ENCODE data around the gene GALNT14.

The GALNT14 gene

DNA sequence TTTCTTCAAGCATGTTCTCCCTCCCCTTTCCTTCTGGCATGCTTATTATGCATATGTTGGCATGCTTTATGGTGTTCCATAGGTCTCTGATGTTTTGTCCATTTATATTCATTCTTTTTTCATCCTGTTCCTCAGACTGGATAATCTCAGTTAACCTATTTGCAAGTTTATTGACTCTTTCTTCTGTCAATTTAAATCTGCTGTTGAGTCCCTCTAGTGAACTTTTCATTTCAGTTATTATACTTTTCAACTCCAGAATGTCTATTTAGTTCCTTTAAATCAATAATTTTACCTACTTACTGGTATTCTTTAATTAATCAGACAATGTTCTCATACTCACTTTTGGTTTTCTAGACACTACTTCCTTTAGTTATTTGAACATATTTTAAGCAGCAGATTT is 101.2 kb downstream of the GALNT14 start (continued):
- TF ChIP-seq, protein P1, sequence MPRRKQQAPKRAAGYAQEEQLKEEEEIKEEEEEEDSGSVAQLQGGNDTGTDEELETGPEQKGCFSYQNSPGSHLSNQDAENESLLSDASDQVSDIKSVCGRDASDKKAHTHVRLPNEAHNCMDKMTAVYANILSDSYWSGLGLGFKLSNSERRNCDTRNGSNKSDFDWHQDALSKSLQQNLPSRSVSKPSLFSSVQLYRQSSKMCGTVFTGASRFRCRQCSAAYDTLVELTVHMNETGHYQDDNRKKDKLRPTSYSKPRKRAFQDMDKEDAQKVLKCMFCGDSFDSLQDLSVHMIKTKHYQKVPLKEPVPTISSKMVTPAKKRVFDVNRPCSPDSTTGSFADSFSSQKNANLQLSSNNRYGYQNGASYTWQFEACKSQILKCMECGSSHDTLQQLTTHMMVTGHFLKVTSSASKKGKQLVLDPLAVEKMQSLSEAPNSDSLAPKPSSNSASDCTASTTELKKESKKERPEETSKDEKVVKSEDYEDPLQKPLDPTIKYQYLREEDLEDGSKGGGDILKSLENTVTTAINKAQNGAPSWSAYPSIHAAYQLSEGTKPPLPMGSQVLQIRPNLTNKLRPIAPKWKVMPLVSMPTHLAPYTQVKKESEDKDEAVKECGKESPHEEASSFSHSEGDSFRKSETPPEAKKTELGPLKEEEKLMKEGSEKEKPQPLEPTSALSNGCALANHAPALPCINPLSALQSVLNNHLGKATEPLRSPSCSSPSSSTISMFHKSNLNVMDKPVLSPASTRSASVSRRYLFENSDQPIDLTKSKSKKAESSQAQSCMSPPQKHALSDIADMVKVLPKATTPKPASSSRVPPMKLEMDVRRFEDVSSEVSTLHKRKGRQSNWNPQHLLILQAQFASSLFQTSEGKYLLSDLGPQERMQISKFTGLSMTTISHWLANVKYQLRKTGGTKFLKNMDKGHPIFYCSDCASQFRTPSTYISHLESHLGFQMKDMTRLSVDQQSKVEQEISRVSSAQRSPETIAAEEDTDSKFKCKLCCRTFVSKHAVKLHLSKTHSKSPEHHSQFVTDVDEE (CRISPR knock-in tag; IDR thresholded peaks at IDR 0.05), result no peak
- TF ChIP-seq TCF4 (CRISPR knock-in tag; IDR thresholded peaks at IDR 0.05; ENCODE audit: borderline replicate concordance) (no peak), ZNF565 (CRISPR knock-in tag; conservative IDR thresholded peaks at IDR 0.05; ENCODE audit: low read depth) (no peak), ARNTL (CRISPR knock-in tag; IDR thresholded peaks at IDR 0.05; ENCODE audit: borderline replicate concordance, low read depth) (no peak), TOX (CRISPR knock-in tag; IDR thresholded peaks at IDR 0.05; ENCODE audit: borderline replicate concordance) (no peak), ESRRG (CRISPR knock-in tag; IDR thresholded peaks at IDR 0.05) (no peak), RARB (CRISPR knock-in tag; IDR thresholded peaks at IDR 0.05) (no peak), ZFP30 (CRISPR knock-in tag; IDR thresholded peaks at IDR 0.05) (no peak), ZNF70 (CRISPR knock-in tag; IDR thresholded peaks at IDR 0.05) (no peak)
- TF ChIP-seq, protein P2, sequence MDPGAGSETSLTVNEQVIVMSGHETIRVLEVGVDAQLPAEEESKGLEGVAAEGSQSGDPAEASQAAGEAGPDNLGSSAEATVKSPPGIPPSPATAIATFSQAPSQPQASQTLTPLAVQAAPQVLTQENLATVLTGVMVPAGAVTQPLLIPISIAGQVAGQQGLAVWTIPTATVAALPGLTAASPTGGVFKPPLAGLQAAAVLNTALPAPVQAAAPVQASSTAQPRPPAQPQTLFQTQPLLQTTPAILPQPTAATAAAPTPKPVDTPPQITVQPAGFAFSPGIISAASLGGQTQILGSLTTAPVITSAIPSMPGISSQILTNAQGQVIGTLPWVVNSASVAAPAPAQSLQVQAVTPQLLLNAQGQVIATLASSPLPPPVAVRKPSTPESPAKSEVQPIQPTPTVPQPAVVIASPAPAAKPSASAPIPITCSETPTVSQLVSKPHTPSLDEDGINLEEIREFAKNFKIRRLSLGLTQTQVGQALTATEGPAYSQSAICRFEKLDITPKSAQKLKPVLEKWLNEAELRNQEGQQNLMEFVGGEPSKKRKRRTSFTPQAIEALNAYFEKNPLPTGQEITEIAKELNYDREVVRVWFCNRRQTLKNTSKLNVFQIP (CRISPR knock-in tag; IDR thresholded peaks at IDR 0.05; ENCODE audit: borderline replicate concordance, low read depth), result no peak

DNA sequence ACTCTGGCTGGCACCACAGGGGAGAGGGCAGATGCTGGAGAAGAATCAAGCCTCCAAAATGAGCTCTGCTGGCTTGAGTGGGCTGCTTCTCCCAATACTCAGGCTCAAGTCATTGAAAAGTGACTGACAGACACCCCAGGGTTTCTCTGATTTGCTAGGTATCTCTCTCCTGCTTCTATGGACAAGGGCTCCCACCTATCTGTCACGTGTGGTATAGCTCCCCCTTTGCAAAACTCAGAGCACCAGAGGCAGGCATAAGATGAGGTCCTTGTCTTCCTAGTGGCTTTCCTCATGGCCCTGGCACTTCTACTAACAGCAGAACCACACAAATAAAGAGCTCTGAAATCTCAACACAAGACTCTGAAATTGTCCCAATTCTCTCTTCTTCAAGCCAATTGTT is 105.2 kb downstream of the GALNT14 start:
- TF ChIP-seq OSR1 (CRISPR knock-in tag; IDR thresholded peaks at IDR 0.05) (no peak), CSDC2 (CRISPR knock-in tag; IDR thresholded peaks at IDR 0.05) (no peak), ZFP3 (CRISPR knock-in tag; IDR thresholded peaks at IDR 0.05) (no peak), ESRRG (CRISPR knock-in tag; IDR thresholded peaks at IDR 0.05) (no peak), TOX (CRISPR knock-in tag; IDR thresholded peaks at IDR 0.05; ENCODE audit: borderline replicate concordance) (no peak)
- TF ChIP-seq, protein P2 (CRISPR knock-in tag; IDR thresholded peaks at IDR 0.05; ENCODE audit: borderline replicate concordance, low read depth), result no peak
- no peak for ATAC-seq

DNA sequence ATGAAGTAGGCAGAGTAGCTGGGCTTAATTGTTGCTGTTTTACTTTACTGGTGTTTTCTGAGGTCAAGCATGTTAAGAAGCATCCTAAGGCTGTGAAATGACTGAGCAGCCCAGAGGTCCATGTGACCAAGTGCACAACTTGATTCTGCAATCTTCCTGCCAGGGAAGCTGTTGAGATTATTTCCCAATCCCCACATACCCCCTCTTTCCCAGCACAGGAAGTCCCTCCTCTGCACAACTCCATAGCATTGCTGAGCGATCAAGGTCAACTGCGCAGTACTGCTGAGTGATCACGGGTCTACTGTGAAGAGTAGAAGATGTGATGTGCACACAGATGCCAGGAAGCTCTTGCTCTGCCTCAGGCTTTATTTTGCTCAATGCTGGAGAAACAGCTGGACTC is 105.8 kb downstream of the GALNT14 start:
- no peak for ATAC-seq
- TF ChIP-seq ARNTL (CRISPR knock-in tag; IDR thresholded peaks at IDR 0.05; ENCODE audit: borderline replicate concordance, low read depth), result no peak
- no peak for TF ChIP-seq PPARA (CRISPR knock-in tag; IDR thresholded peaks at IDR 0.05; ENCODE audit: borderline replicate concordance)
- TF ChIP-seq, protein P3, sequence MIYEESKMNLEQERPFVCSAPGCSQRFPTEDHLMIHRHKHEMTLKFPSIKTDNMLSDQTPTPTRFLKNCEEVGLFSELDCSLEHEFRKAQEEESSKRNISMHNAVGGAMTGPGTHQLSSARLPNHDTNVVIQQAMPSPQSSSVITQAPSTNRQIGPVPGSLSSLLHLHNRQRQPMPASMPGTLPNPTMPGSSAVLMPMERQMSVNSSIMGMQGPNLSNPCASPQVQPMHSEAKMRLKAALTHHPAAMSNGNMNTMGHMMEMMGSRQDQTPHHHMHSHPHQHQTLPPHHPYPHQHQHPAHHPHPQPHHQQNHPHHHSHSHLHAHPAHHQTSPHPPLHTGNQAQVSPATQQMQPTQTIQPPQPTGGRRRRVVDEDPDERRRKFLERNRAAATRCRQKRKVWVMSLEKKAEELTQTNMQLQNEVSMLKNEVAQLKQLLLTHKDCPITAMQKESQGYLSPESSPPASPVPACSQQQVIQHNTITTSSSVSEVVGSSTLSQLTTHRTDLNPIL (CRISPR knock-in tag; IDR thresholded peaks at IDR 0.05; ENCODE audit: low read depth), result no peak
- TF ChIP-seq ZFP30 (CRISPR knock-in tag; IDR thresholded peaks at IDR 0.05), result no peak
- TF ChIP-seq, protein P4, sequence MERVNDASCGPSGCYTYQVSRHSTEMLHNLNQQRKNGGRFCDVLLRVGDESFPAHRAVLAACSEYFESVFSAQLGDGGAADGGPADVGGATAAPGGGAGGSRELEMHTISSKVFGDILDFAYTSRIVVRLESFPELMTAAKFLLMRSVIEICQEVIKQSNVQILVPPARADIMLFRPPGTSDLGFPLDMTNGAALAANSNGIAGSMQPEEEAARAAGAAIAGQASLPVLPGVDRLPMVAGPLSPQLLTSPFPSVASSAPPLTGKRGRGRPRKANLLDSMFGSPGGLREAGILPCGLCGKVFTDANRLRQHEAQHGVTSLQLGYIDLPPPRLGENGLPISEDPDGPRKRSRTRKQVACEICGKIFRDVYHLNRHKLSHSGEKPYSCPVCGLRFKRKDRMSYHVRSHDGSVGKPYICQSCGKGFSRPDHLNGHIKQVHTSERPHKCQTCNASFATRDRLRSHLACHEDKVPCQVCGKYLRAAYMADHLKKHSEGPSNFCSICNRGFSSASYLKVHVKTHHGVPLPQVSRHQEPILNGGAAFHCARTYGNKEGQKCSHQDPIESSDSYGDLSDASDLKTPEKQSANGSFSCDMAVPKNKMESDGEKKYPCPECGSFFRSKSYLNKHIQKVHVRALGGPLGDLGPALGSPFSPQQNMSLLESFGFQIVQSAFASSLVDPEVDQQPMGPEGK (CRISPR knock-in tag; IDR thresholded peaks at IDR 0.05; ENCODE audit: borderline replicate concordance), result no peak

DNA sequence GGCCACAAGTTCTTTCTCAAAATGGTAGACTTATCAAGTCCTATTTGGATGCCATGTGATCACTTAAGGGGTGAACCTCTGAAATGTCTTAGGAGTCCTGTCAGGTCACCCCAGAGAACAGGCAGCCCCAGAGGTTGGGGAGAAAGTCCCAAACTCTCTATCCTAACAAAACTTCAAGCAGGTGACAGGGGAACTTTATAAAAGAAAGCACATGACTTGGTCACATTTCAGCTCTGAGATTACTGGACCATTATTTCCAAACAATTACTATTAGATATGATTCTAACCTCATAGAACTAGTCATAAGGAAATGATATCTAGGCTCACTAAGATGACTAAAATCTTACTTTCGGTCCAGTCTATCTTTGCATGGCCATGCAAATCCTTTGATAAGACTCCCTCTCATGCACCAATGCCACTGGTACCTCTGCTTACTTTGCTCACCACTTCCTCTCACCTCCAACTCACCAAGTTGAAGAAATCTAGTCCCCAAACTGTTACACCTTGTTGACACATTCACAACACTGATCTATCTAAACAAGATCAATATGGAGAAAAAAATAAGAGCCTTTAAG is 107.0 kb downstream of the GALNT14 start:
- TF ChIP-seq ARNTL (CRISPR knock-in tag; IDR thresholded peaks at IDR 0.05; ENCODE audit: borderline replicate concordance, low read depth) (no peak), PPARA (CRISPR knock-in tag; IDR thresholded peaks at IDR 0.05; ENCODE audit: borderline replicate concordance) (no peak)
- TF ChIP-seq, protein P1 (CRISPR knock-in tag; IDR thresholded peaks at IDR 0.05), result no peak
- TF ChIP-seq, protein P2 (CRISPR knock-in tag; IDR thresholded peaks at IDR 0.05; ENCODE audit: borderline replicate concordance, low read depth), result no peak
- no peak for ATAC-seq
